Measurements from ENCODE around the gene HELT.
"Not testable (repeated sequence)": the region's sequence is repeated elsewhere in the genome, so short reads cannot be mapped to it uniquely, and the experiment has no call there.

- not testable (repeated sequence) for TF ChIP-seq EZH2 (IDR thresholded peaks at IDR 0.05; ENCODE audit: insufficient read depth, poor library complexity, severe bottlenecking); EZH2phosphoT487 (IDR thresholded peaks at IDR 0.05; ENCODE audit: insufficient read depth, low read depth)
These were observed 32.0 kb downstream of the HELT start for GRCh38 chr4:185050286-185050685.
